HepG2 (cell line): ENCODE data around the gene EXOC7. TPM values are rescaled to one million over a fixed set of nuclear protein-coding genes. Genes with fewer than 3 reads are reported as not detected.

ENCODE experiments used
- ATAC-seq: fragments of 200-7000 bp; cut with Tn5 transposase; 3 replicates; pipeline ENCODE4 v1.9.1; 2020; ENCODE audit warnings: mild to moderate bottlenecking, moderate library complexity
- BruUV-seq: library from RNA; stranded (reverse); fragments of 400-500 nt; replicated peaks from 2 replicates; lab custom pipeline; 2021; lab: Mats Ljungman, UMichigan
- CTCF ChIA-PET: fragments of 300-600 bp; formaldehyde crosslinking; extraction: SDS; loops from one replicate; lab custom pipeline; 2021; ENCODE audit warnings: low total read pairs, inconsistent platforms, low intra/inter-chr PET ratio; lab: Yijun Ruan, JAX
- POLR2A ChIA-PET: fragments of 350-600 bp; sonication (Branson Sonifier 250); formaldehyde crosslinking; loops from one replicate; lab custom pipeline; 2020; ENCODE audit warnings: antibody characterized with exemption, inconsistent platforms; lab: Yijun Ruan, JAX
- DNase-seq: peaks from one replicate; pipeline ENCODE4 v3.0.0-alpha.2; 2015; ENCODE audit warnings: low spot score
- FAIRE-seq: peaks from 3 replicates; lab custom pipeline; 2011; peaks lifted over from hg19 to GRCh38; lab: Jason Lieb, UNC
- H2AFZ ChIP-seq: one replicate; pipeline ENCODE4 v1.6.1; 2011; ENCODE audit warnings: low read length, inconsistent platforms
- H3K27ac ChIP-seq: fragments of 300-600 bp; 3 replicates; pipeline ENCODE4 v1.8.0; 2011; ENCODE audit warnings: mixed run types, mild to moderate bottlenecking, mixed read lengths, low read length, inconsistent platforms; ENCODE audit not compliant: insufficient read depth; ENCODE audit errors: extremely low read length
- H3K27me3 ChIP-seq, 2 experiments: fragments of 200-600 bp in 1 of 2; 2 replicates in 1 of 2; 3 replicates in 1 of 2; pipeline versions ENCODE4 v1.6.0 to v1.8.0; 2011; ENCODE audit warnings: low read length in 2 of 2, mild to moderate bottlenecking in 2 of 2, moderate library complexity in 2 of 2, inconsistent platforms in 1 of 2; ENCODE audit not compliant: insufficient read depth in 2 of 2, control insufficient read depth in 1 of 2
- H3K36me3 ChIP-seq, 2 experiments: fragments of 200-600 bp in 1 of 2; replicated peaks in 1 of 2; 2 replicates in 1 of 2; 3 replicates in 1 of 2; pipeline versions ENCODE4 v1.5.1 to v1.8.0; 2011; ENCODE audit warnings: low read length in 2 of 2, inconsistent platforms in 1 of 2; ENCODE audit not compliant: insufficient read depth in 2 of 2, control insufficient read depth in 1 of 2
- H3K4me1 ChIP-seq: 2 replicates; pipeline ENCODE4 v1.5.1; 2012; ENCODE audit warnings: low read length, inconsistent platforms; ENCODE audit not compliant: insufficient read depth
- H3K4me2 ChIP-seq: 2 replicates; pipeline ENCODE4 v1.6.0; 2011; ENCODE audit warnings: low read depth, low read length, inconsistent platforms
- H3K4me3 ChIP-seq, 3 experiments: fragments of 200-600 bp in 1 of 3; sonication (generic), shearing (Covaris generic) in 1 of 3; replicated peaks in 1 of 3; 2 replicates each; pipeline ENCODE4 v1.5.1; 2011 to 2016; ENCODE audit warnings: low read length in 3 of 3, inconsistent platforms in 2 of 3, low read depth in 2 of 3, mild to moderate bottlenecking in 2 of 3, control low read depth in 1 of 3, mixed read lengths in 1 of 3; ENCODE audit not compliant: insufficient read depth in 1 of 3
- H3K79me2 ChIP-seq: one replicate; pipeline ENCODE4 v1.6.1; 2011; ENCODE audit warnings: low read length, inconsistent platforms; ENCODE audit not compliant: insufficient read depth
- H3K9ac ChIP-seq: 2 replicates; pipeline ENCODE4 v1.6.0; 2011; ENCODE audit warnings: mild to moderate bottlenecking, low read depth, low read length, inconsistent platforms; ENCODE audit not compliant: insufficient read depth
- H3K9me3 ChIP-seq: 2 replicates; pipeline ENCODE4 v1.5.1; 2012; ENCODE audit warnings: mild to moderate bottlenecking, low read length
- H4K20me1 ChIP-seq: 2 replicates; pipeline ENCODE4 v1.6.0; 2011; ENCODE audit warnings: inconsistent platforms, mild to moderate bottlenecking, low read length, moderate library complexity; ENCODE audit not compliant: insufficient read depth
- AHDC1 ChIP-seq: sonication (generic); formaldehyde crosslinking; IDR thresholded peaks from 2 replicates; pipeline ENCODE4 v1.5.1; 2020; ENCODE audit warnings: mild to moderate bottlenecking, missing genetic modification reagents, borderline replicate concordance
- CHD2 ChIP-seq: IDR thresholded peaks from 2 replicates; pipeline ENCODE4 v1.6.1; 2011; ENCODE audit warnings: low read depth, low read length, improper control_type of control experiment
- HNRNPH1 ChIP-seq: fragments of 200-400 bp; formaldehyde crosslinking; optimal IDR thresholded peaks from 2 replicates; pipeline ENCODE3; 2017; ENCODE audit warnings: mild to moderate bottlenecking, low read depth, low read length
- MIER2 ChIP-seq: IDR thresholded peaks from 2 replicates; pipeline ENCODE4 v1.6.1; 2016; ENCODE audit warnings: missing biosample characterization, missing genetic modification reagents
- MIER3 ChIP-seq: IDR thresholded peaks from 2 replicates; pipeline ENCODE4 v1.6.1; 2016; ENCODE audit warnings: missing compliant biosample characterization, borderline replicate concordance
- PCBP1 ChIP-seq: fragments of 200-400 bp; formaldehyde crosslinking; IDR thresholded peaks from 2 replicates; pipeline ENCODE4 v1.6.1; 2017; ENCODE audit warnings: mild to moderate bottlenecking, low read depth, low read length, borderline replicate concordance
- RBFOX2 ChIP-seq: fragments of 200-400 bp; formaldehyde crosslinking; IDR thresholded peaks from 2 replicates; pipeline ENCODE4 v1.6.1; 2017; ENCODE audit warnings: low read depth, mild to moderate bottlenecking, low read length
- SMC3 ChIP-seq: IDR thresholded peaks from 2 replicates; pipeline ENCODE4 v1.6.1; 2011; ENCODE audit warnings: low read length, improper control_type of control experiment
- ZFP36L2 ChIP-seq: sonication (generic); formaldehyde crosslinking; IDR thresholded peaks from 2 replicates; pipeline ENCODE4 v1.4.0; 2020; ENCODE audit warnings: missing genetic modification reagents
- ZNF225 ChIP-seq: sonication (generic); formaldehyde crosslinking; IDR thresholded peaks from 2 replicates; pipeline ENCODE4 v1.4.0; 2020; ENCODE audit warnings: mild to moderate bottlenecking, missing genetic modification reagents
- ZNF251 ChIP-seq: sonication (generic); formaldehyde crosslinking; IDR thresholded peaks from 2 replicates; pipeline ENCODE4 v1.9.0; 2021; ENCODE audit warnings: mild to moderate bottlenecking, missing genetic modification reagents
- ZNF34 ChIP-seq: sonication (generic); formaldehyde crosslinking; IDR thresholded peaks from 2 replicates; pipeline ENCODE4 v1.4.0; 2020; ENCODE audit warnings: mild to moderate bottlenecking, missing genetic modification reagents, borderline replicate concordance
- ZNF550 ChIP-seq: sonication (generic); formaldehyde crosslinking; IDR thresholded peaks from 2 replicates; pipeline ENCODE4 v1.4.0; 2020; ENCODE audit warnings: mild to moderate bottlenecking, missing genetic modification reagents, borderline replicate concordance
- ZNF772 ChIP-seq: sonication (generic); formaldehyde crosslinking; IDR thresholded peaks from 2 replicates; pipeline ENCODE4 v1.5.0; 2020; ENCODE audit warnings: mild to moderate bottlenecking, missing genetic modification reagents
- ZNF773 ChIP-seq: sonication (generic); formaldehyde crosslinking; IDR thresholded peaks from 2 replicates; pipeline ENCODE4 v1.4.0; 2020; ENCODE audit warnings: missing genetic modification reagents, borderline replicate concordance
- ZNF792 ChIP-seq: IDR thresholded peaks from 2 replicates; pipeline ENCODE4 v1.6.1; 2016
- WGBS: methylation state at CpG from one replicate; pipeline ENCODE4 v1.1.6; 2017; ENCODE audit warnings: low lambda C conversion rate; 5-methylcytosine and 5-hydroxymethylcytosine counted together
- in situ Hi-C: cut with HindIII; loops from 2 replicates; pipeline ENCODE4 v1.10.0; 2017; ENCODE audit warnings: low pct_unique_long_range_greater_than_20kb; ENCODE audit not compliant: extremely low pct_ligation_motif_present
- intact Hi-C: fragments of 100-400 bp; cut with micrococcal nuclease; formaldehyde crosslinking; loops from one replicate; pipeline ENCODE4 v1.10.0; 2022; ENCODE audit not compliant: unreplicated experiment
- polyA plus RNA-seq, 8 experiments: library from polyadenylated mRNA; depleted of rRNA in 3 of 8; stranded (reverse) in 7 of 8; unstranded in 1 of 8; fragments of >200 nt; fragmentation: Illumina TruSeq in 4 of 8; extraction: Trizol in 4 of 8; gene quantifications; 2 replicates each; pipeline versions ENCODE4 v1.2.1 to v1.2.3, GENCODE V29; 2011 to 2016; ENCODE audit warnings: low read depth in 4 of 8, missing spikeins in 1 of 8, mixed read lengths in 1 of 8; ENCODE audit not compliant: insufficient read depth in 1 of 8
- total RNA-seq, 5 experiments: library from RNA; depleted of rRNA; stranded (reverse); fragments of >200 nt; fragmentation: Illumina TruSeq; extraction: Trizol; gene quantifications; 2 replicates each; pipeline ENCODE4 v1.2.3, GENCODE V29; 2016; ENCODE audit warnings: low read depth in 1 of 5
- TF ChIP-seq, protein P1 (sequence below): sonication (generic); formaldehyde crosslinking; IDR thresholded peaks from 2 replicates; pipeline ENCODE4 v1.8.1; 2023; ENCODE audit warnings: mild to moderate bottlenecking, missing genetic modification reagents
- TF ChIP-seq, protein P2 (sequence below): IDR thresholded peaks from 2 replicates; pipeline ENCODE4 v1.6.1; 2016

The EXOC7 gene
- total and polyA plus RNA-seq, 2 of the 13 experiments (the other 11 are each of a cell fraction or from before 2014, with no cell fraction given) = 86.9 to 116 TPM

DNA sequence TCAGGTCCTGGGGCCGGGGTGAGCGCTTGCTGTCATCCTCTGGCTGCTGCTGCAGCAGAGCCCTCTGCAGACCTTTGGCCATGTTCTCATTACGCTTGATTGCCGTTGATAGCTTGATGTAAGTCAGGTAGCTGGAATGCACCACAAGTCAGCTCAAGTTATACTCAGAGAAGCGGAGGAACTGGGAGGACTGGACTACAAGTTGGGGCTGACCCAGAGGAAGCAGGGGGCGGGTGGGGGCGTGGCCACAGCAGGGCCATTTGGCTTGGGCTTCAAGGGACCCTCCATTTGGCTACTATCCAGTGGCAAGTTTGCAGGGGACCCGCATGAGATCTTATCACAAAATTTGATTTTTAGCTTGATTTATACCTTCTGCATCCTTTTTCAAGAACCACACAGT lies 57.5 kb downstream of the EXOC7 start:
- H3K9me3 ChIP-seq = no peaks in the 10 kb centered on the region
- no peaks in the 10 kb centered on the region for H3K79me2 ChIP-seq
- H3K27me3 ChIP-seq = no peaks in the 10 kb centered on the region
- intact Hi-C loops (no loop called here), in situ Hi-C loops (no loop called here)
- peaks cover 62 to 94% of the 10 kb centered on the region in 2 experiments for H3K36me3 ChIP-seq
- H3K4me2 ChIP-seq = no peak overlapping the region
- FAIRE-seq (no peak), DNase-seq (no peak), ATAC-seq (no peak)
- H3K4me1 ChIP-seq = no peaks in the 10 kb centered on the region
- no peak overlapping the region for H2AFZ ChIP-seq
- CTCF ChIA-PET = no interaction called here
- POLR2A ChIA-PET = interaction anchor here (0.6 to 0.9 kb wide), 2 partner anchors 17 to 266 kb away, joined by 3 read pairs; no protein-coding TSS in a partner anchor
- H3K27ac ChIP-seq = no peak overlapping the region
- TF ChIP-seq RBFOX2 = no peak
- TF ChIP-seq ZFP36L2 (CRISPR knock-in tag) = no peak
- no peak for TF ChIP-seq ZNF225 (CRISPR knock-in tag)
- TF ChIP-seq CHD2 = no peak
- TF ChIP-seq AHDC1 (CRISPR knock-in tag) = no peak
- TF ChIP-seq, protein P1, sequence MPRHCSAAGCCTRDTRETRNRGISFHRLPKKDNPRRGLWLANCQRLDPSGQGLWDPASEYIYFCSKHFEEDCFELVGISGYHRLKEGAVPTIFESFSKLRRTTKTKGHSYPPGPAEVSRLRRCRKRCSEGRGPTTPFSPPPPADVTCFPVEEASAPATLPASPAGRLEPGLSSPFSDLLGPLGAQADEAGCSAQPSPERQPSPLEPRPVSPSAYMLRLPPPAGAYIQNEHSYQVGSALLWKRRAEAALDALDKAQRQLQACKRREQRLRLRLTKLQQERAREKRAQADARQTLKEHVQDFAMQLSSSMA (CRISPR knock-in tag) = no peak
- TF ChIP-seq ZNF772 (CRISPR knock-in tag) = no peak
- no peak for TF ChIP-seq ZNF773
- no peak for TF ChIP-seq MIER3 (CRISPR knock-in tag)
- TF ChIP-seq ZNF251 (CRISPR knock-in tag) = no peak
- TF ChIP-seq, protein P2, sequence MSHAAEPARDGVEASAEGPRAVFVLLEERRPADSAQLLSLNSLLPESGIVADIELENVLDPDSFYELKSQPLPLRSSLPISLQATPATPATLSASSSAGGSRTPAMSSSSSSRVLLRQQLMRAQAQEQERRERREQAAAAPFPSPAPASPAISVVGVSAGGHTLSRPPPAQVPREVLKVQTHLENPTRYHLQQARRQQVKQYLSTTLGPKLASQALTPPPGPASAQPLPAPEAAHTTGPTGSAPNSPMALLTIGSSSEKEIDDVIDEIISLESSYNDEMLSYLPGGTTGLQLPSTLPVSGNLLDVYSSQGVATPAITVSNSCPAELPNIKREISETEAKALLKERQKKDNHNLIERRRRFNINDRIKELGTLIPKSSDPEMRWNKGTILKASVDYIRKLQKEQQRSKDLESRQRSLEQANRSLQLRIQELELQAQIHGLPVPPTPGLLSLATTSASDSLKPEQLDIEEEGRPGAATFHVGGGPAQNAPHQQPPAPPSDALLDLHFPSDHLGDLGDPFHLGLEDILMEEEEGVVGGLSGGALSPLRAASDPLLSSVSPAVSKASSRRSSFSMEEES (CRISPR knock-in tag) = no peak
- TF ChIP-seq ZNF550 (CRISPR knock-in tag) = no peak
- TF ChIP-seq ZNF792 (CRISPR knock-in tag) = no peak
- TF ChIP-seq MIER2 (CRISPR knock-in tag) = no peak
- TF ChIP-seq PCBP1 = no peak
- no peak for TF ChIP-seq HNRNPH1
- TF ChIP-seq SMC3 = no peak
- no peak for TF ChIP-seq ZNF34 (CRISPR knock-in tag)
- no TSS peak for BruUV-seq
- WGBS = over 99% methylated on average over 8 of the region's 8 CpGs
- H3K9ac ChIP-seq = no peak overlapping the region
- H3K4me3 ChIP-seq = no peak overlapping the region
- H4K20me1 ChIP-seq = no peaks in the 10 kb centered on the region
